ENCODE measurements around the gene NYAP1. TPM values are rescaled to one million over a fixed set of nuclear protein-coding genes. Genes with fewer than 3 reads are reported as not detected.

Gene NYAP1
- total RNA-seq, 1 donor from 2014 or later = 2.5 TPM

- H3K4me2 ChIP-seq (ENCODE audit: low read length) = no peak overlapping the region
- Mint-ChIP-seq H3K4me3 (ENCODE audit: unreplicated experiment) (no peak overlapping the region), H3K27me3 (ENCODE audit: low read depth, unreplicated experiment) (no peaks in the 10 kb centered on the region), H3K4me1 (ENCODE audit: low read depth, unreplicated experiment) (peaks cover 10% of the 10 kb centered on the region), H3K36me3 (ENCODE audit: low read depth, unreplicated experiment) (no peaks in the 10 kb centered on the region), H3K9me3 (ENCODE audit: unreplicated experiment) (no peaks in the 10 kb centered on the region), H3K27ac (ENCODE audit: unreplicated experiment) (no peak overlapping the region)
- H3K79me2 ChIP-seq (ENCODE audit: insufficient read depth, low read length) = no peaks in the 10 kb centered on the region
- DNase-seq (ENCODE audit: low read depth) (no peak), FAIRE-seq (no peak)
- no peak overlapping the region for H3K4me3 ChIP-seq (ENCODE audit: insufficient read depth, low read depth, low read length)
- no peak overlapping the region for H3K27ac ChIP-seq (ENCODE audit: low read depth, low read length)
- H4K20me1 ChIP-seq (ENCODE audit: insufficient read depth, low read length) = no peaks in the 10 kb centered on the region
- no peaks in the 10 kb centered on the region for H3K9me3 ChIP-seq (ENCODE audit: insufficient read depth, low read depth, low read length)
- no peaks in the 10 kb centered on the region for H3K36me3 ChIP-seq (ENCODE audit: insufficient read depth, low read length)
- H3K4me1 ChIP-seq (ENCODE audit: insufficient read depth, low read length) = peaks cover 17% of the 10 kb centered on the region
- H2AFZ ChIP-seq (ENCODE audit: low read depth, low read length) = no peak overlapping the region
- no peak overlapping the region for H3K9ac ChIP-seq (ENCODE audit: low read length)
- TF ChIP-seq EZH2 (IDR thresholded peaks at IDR 0.05; ENCODE audit: insufficient read depth, low read length) = no peak
- TF ChIP-seq CTCF (IDR thresholded peaks at IDR 0.05; ENCODE audit: insufficient read depth, low read depth, low read length) = no peak
- no peaks in the 10 kb centered on the region for H3K27me3 ChIP-seq (ENCODE audit: insufficient read depth, low read length)
These were observed 41.8 kb upstream of the NYAP1 start for GRCh38 chr7:100441641-100442535.

- Histone ChIP-seq H3K9ac (ENCODE audit: low read length) (no peak overlapping the region), H3K27me3 (ENCODE audit: insufficient read depth, low read length) (no peaks in the 10 kb centered on the region), H3K79me2 (ENCODE audit: insufficient read depth, low read length) (no peaks in the 10 kb centered on the region), H3K4me2 (ENCODE audit: low read length) (no peak overlapping the region), H2AFZ (ENCODE audit: low read depth, low read length) (no peak overlapping the region), H3K36me3 (ENCODE audit: insufficient read depth, low read length) (no peaks in the 10 kb centered on the region), H3K4me1 (ENCODE audit: insufficient read depth, low read length) (peaks cover 17% of the 10 kb centered on the region), H3K27ac (ENCODE audit: low read depth, low read length) (no peak overlapping the region), H4K20me1 (ENCODE audit: insufficient read depth, low read length) (no peaks in the 10 kb centered on the region), H3K4me3 (ENCODE audit: insufficient read depth, low read depth, low read length) (no peak overlapping the region), H3K9me3 (ENCODE audit: insufficient read depth, low read depth, low read length) (no peaks in the 10 kb centered on the region)
- no peaks in the 10 kb centered on the region for H3K9me3 Mint-ChIP-seq (ENCODE audit: unreplicated experiment)
- no peaks in the 10 kb centered on the region for H3K36me3 Mint-ChIP-seq (ENCODE audit: low read depth, unreplicated experiment)
- H3K27me3 Mint-ChIP-seq (ENCODE audit: low read depth, unreplicated experiment) = no peaks in the 10 kb centered on the region
- no peak overlapping the region for H3K4me3 Mint-ChIP-seq (ENCODE audit: unreplicated experiment)
- FAIRE-seq (no peak), DNase-seq (ENCODE audit: low read depth) (no peak)
- H3K27ac Mint-ChIP-seq (ENCODE audit: unreplicated experiment) = peak overlapping the region; percentile 34
- peaks cover 10% of the 10 kb centered on the region for H3K4me1 Mint-ChIP-seq (ENCODE audit: low read depth, unreplicated experiment)
- TF ChIP-seq EZH2 (IDR thresholded peaks at IDR 0.05; ENCODE audit: insufficient read depth, low read length) = no peak
- TF ChIP-seq CTCF (IDR thresholded peaks at IDR 0.05; ENCODE audit: insufficient read depth, low read depth, low read length) = no peak
These were observed 40.5 kb upstream of the NYAP1 start for GRCh38 chr7:100443096-100443840.
